GM10266 (cell line): ENCODE results near the gene MESP2.

Experiments used
- DNase-seq: peaks from one replicate; pipeline ENCODE4 v3.0.0; 2012; ENCODE audit errors: extremely low spot score
- CTCF ChIP-seq: IDR thresholded peaks from 2 replicates; pipeline ENCODE4 v1.5.1; 2012; ENCODE audit warnings: mild to moderate bottlenecking, low read depth; ENCODE audit not compliant: control insufficient read depth, insufficient read depth; ENCODE audit errors: missing control alignments

Gene MESP2

GRCh38 chr15:89822611-89822950 is 46.4 kb downstream of the MESP2 start:
- no peak for DNase-seq
- TF ChIP-seq CTCF, result no peak

- DNase-seq, result no peak
- no peak for TF ChIP-seq CTCF
Observed at GRCh38 chr15:89822951-89823711, 47.0 kb downstream of the MESP2 start.

- TF ChIP-seq CTCF, result no peak
- no peak for DNase-seq
Observed at GRCh38 chr15:89823836-89824606, 47.9 kb downstream of the MESP2 start.

GRCh38 chr15:89824607-89824867 is 48.4 kb downstream of the MESP2 start:
- TF ChIP-seq CTCF, result no peak
- DNase-seq, result no peak

GRCh38 chr15:89825271-89825940 is 49.3 kb downstream of the MESP2 start:
- DNase-seq, result no peak

GRCh38 chr15:89826671-89827655 is 50.8 kb downstream of the MESP2 start:
- TF ChIP-seq CTCF, result no peak
- no peak for DNase-seq

More at GRCh38 chr15:89825271-89825940, 49.3 kb downstream of the MESP2 start:
- TF ChIP-seq CTCF, result no peak
